Measurements from ENCODE around the gene ATOSB.

Gene ATOSB

DNA sequence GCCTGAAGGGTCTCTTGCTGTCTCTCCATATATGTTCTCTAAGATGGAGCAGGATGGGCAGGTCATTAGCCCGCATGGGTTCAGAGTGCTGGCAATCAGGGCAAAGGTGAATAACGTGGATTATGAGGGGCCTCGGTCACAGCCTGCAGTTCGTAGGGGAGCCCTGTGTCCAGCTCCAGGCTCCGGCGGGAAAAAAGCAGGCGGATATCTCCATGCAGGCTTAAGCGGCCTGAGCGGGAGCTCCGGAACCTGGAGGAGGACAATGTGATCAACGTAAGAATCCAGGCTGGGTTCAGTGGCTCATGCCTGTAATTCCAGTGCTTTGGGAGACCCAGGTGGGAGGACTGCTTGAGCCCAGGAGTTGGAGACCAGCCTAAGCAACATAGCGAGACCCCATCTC lies 10.5 kb downstream of the ATOSB start:
- Histone ChIP-seq H3K4ac (ENCODE audit: low read depth, low read length) (no peak overlapping the region), H3K27me3 (ENCODE audit: insufficient read depth, low read length, poor library complexity) (no peaks in the 10 kb centered on the region), H3K18ac (ENCODE audit: low read length) (no peak overlapping the region), H3K4me3 (ENCODE audit: low read length) (no peak overlapping the region), H2BK120ac (ENCODE audit: low read depth, low read length) (no peak overlapping the region), H2AK5ac (ENCODE audit: low read length) (no peak overlapping the region), H4K8ac (ENCODE audit: low read depth, low read length) (no peak overlapping the region), H3K9ac (ENCODE audit: low read length) (no peak overlapping the region), H3K27ac (ENCODE audit: low read depth, low read length) (no peak overlapping the region), H3K4me2 (ENCODE audit: low read length) (no peak overlapping the region), H3K4me1 (ENCODE audit: control insufficient read depth, low read depth, low read length) (peaks cover 2% of the 10 kb centered on the region), H3K79me1 (ENCODE audit: low read length) (peaks cover 11% of the 10 kb centered on the region), H2BK5ac (ENCODE audit: low read length) (no peak overlapping the region), H3K23ac (ENCODE audit: low read length) (no peak overlapping the region), H4K5ac (ENCODE audit: low read length) (no peak overlapping the region), H2BK15ac (replicated peaks; ENCODE audit: low read depth) (no peak overlapping the region), H3K56ac (ENCODE audit: low read length) (no peak overlapping the region), H3K36me3 (ENCODE audit: control insufficient read depth, insufficient read depth, low read length) (no peaks in the 10 kb centered on the region), H3K79me2 (ENCODE audit: control insufficient read depth, insufficient read depth, low read length) (peaks cover 13% of the 10 kb centered on the region)
- WGBS (ENCODE audit: extremely low coverage, insufficient coverage, low lambda C conversion rate): no CpG with 5 or more reads among the region's 12 CpGs
- no peak for DNase-seq

DNA sequence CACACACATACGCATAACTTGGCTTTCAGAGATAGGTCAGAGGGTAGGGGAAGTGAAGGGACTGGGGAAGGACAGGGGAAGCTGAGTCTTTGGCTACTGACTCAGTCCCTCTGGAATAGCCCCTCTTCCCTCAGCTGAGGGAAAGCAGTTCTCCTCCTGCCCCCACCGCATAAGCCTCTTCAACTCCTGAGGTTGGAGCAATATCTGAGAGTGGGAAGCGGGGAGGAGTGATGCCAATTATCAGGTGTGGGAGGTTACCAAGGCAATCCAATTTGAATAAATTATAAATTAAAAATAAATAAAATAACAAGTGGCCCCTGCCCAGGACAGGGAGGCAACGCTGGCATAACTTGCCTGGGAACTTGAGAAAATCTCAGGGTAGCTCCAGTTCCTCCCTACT lies 11.1 kb downstream of the ATOSB start:
- H2AK5ac ChIP-seq (ENCODE audit: low read length): no peak overlapping the region
- H2BK5ac ChIP-seq (ENCODE audit: low read length): no peak overlapping the region
- no peak overlapping the region for H3K9ac ChIP-seq (ENCODE audit: low read length)
- peaks cover 10% of the 10 kb centered on the region for H3K79me1 ChIP-seq (ENCODE audit: low read length)
- H3K4ac ChIP-seq (ENCODE audit: low read depth, low read length): no peak overlapping the region
- H2BK120ac ChIP-seq (ENCODE audit: low read depth, low read length): no peak overlapping the region
- H3K18ac ChIP-seq (ENCODE audit: low read length): no peak overlapping the region
- no peak overlapping the region for H4K5ac ChIP-seq (ENCODE audit: low read length)
- no peak overlapping the region for H3K56ac ChIP-seq (ENCODE audit: low read length)
- H3K79me2 ChIP-seq (ENCODE audit: control insufficient read depth, insufficient read depth, low read length): peaks cover 13% of the 10 kb centered on the region
- H3K36me3 ChIP-seq (ENCODE audit: control insufficient read depth, insufficient read depth, low read length): no peaks in the 10 kb centered on the region
- no peak overlapping the region for H3K4me3 ChIP-seq (ENCODE audit: low read length)
- H3K4me1 ChIP-seq (ENCODE audit: control insufficient read depth, low read depth, low read length): peaks cover 2% of the 10 kb centered on the region
- no peak overlapping the region for H4K8ac ChIP-seq (ENCODE audit: low read depth, low read length)
- DNase-seq: no peak
- no peak overlapping the region for H2BK15ac ChIP-seq (replicated peaks; ENCODE audit: low read depth)
- no peak overlapping the region for H3K23ac ChIP-seq (ENCODE audit: low read length)
- H3K27ac ChIP-seq (ENCODE audit: low read depth, low read length): no peak overlapping the region
- WGBS (ENCODE audit: extremely low coverage, insufficient coverage, low lambda C conversion rate): no CpG with 5 or more reads among the region's 4 CpGs
- no peaks in the 10 kb centered on the region for H3K27me3 ChIP-seq (ENCODE audit: insufficient read depth, low read length, poor library complexity)
- no peak overlapping the region for H3K4me2 ChIP-seq (ENCODE audit: low read length)

DNA sequence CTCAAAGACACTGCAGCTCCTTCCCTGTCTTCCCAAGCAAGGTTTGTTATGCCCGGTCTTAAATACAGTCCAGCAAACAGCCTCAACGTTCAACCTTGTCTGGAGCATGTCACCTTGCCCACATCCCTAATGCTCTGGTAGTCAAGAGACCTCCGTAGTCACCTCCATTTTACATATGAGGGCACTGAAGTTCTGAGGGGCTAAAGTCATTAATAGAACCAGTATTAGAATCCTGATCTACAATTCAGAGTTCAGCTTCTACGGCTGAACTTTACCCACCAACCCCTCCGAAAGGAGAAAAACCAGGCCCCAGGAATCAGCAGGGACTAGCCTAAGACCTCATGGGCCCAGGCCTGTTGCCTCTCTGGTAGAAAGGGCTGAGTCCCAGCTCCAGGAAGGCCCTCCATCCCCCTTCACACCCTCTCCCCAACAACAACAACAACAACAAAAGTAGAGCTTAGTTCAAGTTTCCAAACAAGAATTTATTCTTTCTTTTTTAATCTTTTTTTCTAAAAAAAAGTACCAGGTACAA lies 11.9 kb downstream of the ATOSB start:
- Histone ChIP-seq H3K4me2 (ENCODE audit: low read length) (peak overlapping the region; percentile 80), H3K4me1 (ENCODE audit: control insufficient read depth, low read depth, low read length) (peaks cover 2% of the 10 kb centered on the region), H2BK15ac (replicated peaks; ENCODE audit: low read depth) (no peak overlapping the region), H3K4ac (ENCODE audit: low read depth, low read length) (no peak overlapping the region), H3K36me3 (ENCODE audit: control insufficient read depth, insufficient read depth, low read length) (no peaks in the 10 kb centered on the region), H3K56ac (ENCODE audit: low read length) (peak overlapping the region; percentile 8), H2BK5ac (ENCODE audit: low read length) (no peak overlapping the region), H3K23ac (ENCODE audit: low read length) (no peak overlapping the region), H3K9ac (ENCODE audit: low read length) (peak overlapping the region; percentile 9), H3K27ac (ENCODE audit: low read depth, low read length) (no peak overlapping the region), H3K18ac (ENCODE audit: low read length) (no peak overlapping the region), H3K79me2 (ENCODE audit: control insufficient read depth, insufficient read depth, low read length) (peaks cover 13% of the 10 kb centered on the region), H2AK5ac (ENCODE audit: low read length) (no peak overlapping the region), H3K27me3 (ENCODE audit: insufficient read depth, low read length, poor library complexity) (no peaks in the 10 kb centered on the region), H4K5ac (ENCODE audit: low read length) (no peak overlapping the region), H3K4me3 (ENCODE audit: low read length) (no peak overlapping the region), H2BK120ac (ENCODE audit: low read depth, low read length) (no peak overlapping the region), H3K79me1 (ENCODE audit: low read length) (peaks cover 8% of the 10 kb centered on the region), H4K8ac (ENCODE audit: low read depth, low read length) (no peak overlapping the region)
- no peak for DNase-seq
- no CpG with 5 or more reads among the region's 5 CpGs for WGBS (ENCODE audit: extremely low coverage, insufficient coverage, low lambda C conversion rate)

DNA sequence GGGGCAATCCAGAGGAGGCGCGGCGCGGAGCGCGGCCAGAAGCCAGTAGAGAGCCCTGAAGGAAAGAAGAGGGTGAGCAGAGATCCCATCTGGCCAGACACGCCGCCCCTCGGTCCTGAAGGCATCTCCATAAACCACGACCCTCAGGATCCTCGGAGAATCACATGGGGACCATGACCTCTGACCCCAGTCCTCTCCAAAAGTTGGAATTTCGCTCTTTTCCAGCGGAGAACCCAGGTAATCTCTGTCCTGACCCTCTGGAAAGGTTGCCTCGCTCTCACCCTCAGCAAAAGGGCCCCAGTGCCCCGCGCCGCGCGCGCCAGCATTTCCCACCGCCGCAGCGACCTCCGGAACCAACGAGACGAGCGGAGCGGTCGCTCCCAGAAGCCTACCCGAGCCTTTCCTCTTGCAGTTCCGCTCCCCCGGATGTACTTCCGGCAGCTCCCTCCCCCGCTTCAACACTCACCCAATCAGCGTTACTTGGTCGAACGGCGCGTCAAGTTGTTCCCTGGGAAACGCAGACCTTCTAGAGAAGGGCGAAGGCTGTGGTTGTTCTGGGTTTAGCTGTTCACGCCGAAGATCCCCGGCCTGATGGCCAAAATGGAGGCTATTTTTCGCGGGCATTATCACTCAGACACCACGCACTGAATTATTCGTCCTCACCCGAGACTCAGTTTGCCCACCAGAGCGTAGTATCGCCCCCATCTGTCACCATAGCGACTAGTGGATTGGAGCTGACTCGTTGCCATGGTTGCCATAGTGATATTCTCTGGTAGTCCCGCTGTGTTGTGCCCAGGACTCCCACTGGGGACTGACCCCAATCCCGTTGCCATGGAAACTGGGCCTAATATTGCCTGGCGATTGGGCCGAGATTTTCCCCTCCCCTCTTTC lies 12.6 kb downstream of the ATOSB start, which contains the start of gene STOML2:
TSS of gene STOML2 (minus strand) at position 363 of the 891 bp plus-strand sequence. CDS start at position 326, 37 bp downstream.
- H2BK120ac ChIP-seq (ENCODE audit: low read depth, low read length): no peak within 1 kb of the TSS
- peak; percentile 99 for DNase-seq
- H3K4me1 ChIP-seq (ENCODE audit: control insufficient read depth, low read depth, low read length): peaks cover 2% of the 10 kb centered on the region
- H3K56ac ChIP-seq (ENCODE audit: low read length): peak within 1 kb of the TSS; percentile 75
- peaks cover 13% of the 10 kb centered on the region for H3K79me2 ChIP-seq (ENCODE audit: control insufficient read depth, insufficient read depth, low read length)
- WGBS (ENCODE audit: extremely low coverage, insufficient coverage, low lambda C conversion rate): no CpG with 5 or more reads among the region's 57 CpGs
- no peaks in the 10 kb centered on the region for H3K27me3 ChIP-seq (ENCODE audit: insufficient read depth, low read length, poor library complexity)
- no peak within 1 kb of the TSS for H3K23ac ChIP-seq (ENCODE audit: low read length)
- H3K4ac ChIP-seq (ENCODE audit: low read depth, low read length): no peak within 1 kb of the TSS
- H3K4me2 ChIP-seq (ENCODE audit: low read length): peak within 1 kb of the TSS; percentile 80
- peak within 1 kb of the TSS; percentile 70 for H3K4me3 ChIP-seq (ENCODE audit: low read length)
- no peaks in the 10 kb centered on the region for H3K36me3 ChIP-seq (ENCODE audit: control insufficient read depth, insufficient read depth, low read length)
- peaks cover 8% of the 10 kb centered on the region for H3K79me1 ChIP-seq (ENCODE audit: low read length)
- H2BK15ac ChIP-seq (replicated peaks; ENCODE audit: low read depth): no peak within 1 kb of the TSS
- H4K5ac ChIP-seq (ENCODE audit: low read length): no peak within 1 kb of the TSS
- no peak within 1 kb of the TSS for H2BK5ac ChIP-seq (ENCODE audit: low read length)
- H3K27ac ChIP-seq (ENCODE audit: low read depth, low read length): no peak within 1 kb of the TSS
- H3K18ac ChIP-seq (ENCODE audit: low read length): peak within 1 kb of the TSS; percentile 41
- H4K8ac ChIP-seq (ENCODE audit: low read depth, low read length): peak within 1 kb of the TSS; percentile 68
- H3K9ac ChIP-seq (ENCODE audit: low read length): peak within 1 kb of the TSS; percentile 64
- no peak within 1 kb of the TSS for H2AK5ac ChIP-seq (ENCODE audit: low read length)

DNA sequence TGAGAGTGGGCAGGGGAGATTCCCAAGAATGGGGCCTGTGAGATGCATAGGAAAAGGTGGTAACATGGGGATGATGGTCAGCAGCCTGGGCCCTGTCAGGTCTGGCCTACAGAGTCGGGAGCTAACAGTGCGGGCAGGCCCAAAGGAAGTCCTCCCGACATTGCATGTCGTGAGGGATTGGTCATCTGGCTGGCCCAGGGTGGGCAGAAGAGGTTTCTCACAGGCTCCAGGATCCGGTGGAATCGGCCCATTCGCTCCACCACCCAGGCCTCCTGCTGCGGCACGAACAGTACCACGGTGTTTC lies 13.2 kb downstream of the ATOSB start:
- Histone ChIP-seq H3K27ac (ENCODE audit: low read depth, low read length) (no peak overlapping the region), H3K4me3 (ENCODE audit: low read length) (peak overlapping the region; percentile 70), H3K56ac (ENCODE audit: low read length) (peak overlapping the region; percentile 75), H2BK5ac (ENCODE audit: low read length) (no peak overlapping the region), H3K36me3 (ENCODE audit: control insufficient read depth, insufficient read depth, low read length) (no peaks in the 10 kb centered on the region), H4K5ac (ENCODE audit: low read length) (no peak overlapping the region), H3K23ac (ENCODE audit: low read length) (no peak overlapping the region), H4K8ac (ENCODE audit: low read depth, low read length) (peak overlapping the region; percentile 68), H3K4me1 (ENCODE audit: control insufficient read depth, low read depth, low read length) (peaks cover 2% of the 10 kb centered on the region), H3K4me2 (ENCODE audit: low read length) (peak overlapping the region; percentile 29), H2BK15ac (replicated peaks; ENCODE audit: low read depth) (no peak overlapping the region), H3K4ac (ENCODE audit: low read depth, low read length) (no peak overlapping the region), H3K79me1 (ENCODE audit: low read length) (peaks cover 8% of the 10 kb centered on the region), H2BK120ac (ENCODE audit: low read depth, low read length) (no peak overlapping the region), H3K18ac (ENCODE audit: low read length) (peak overlapping the region; percentile 41), H3K79me2 (ENCODE audit: control insufficient read depth, insufficient read depth, low read length) (peaks cover 13% of the 10 kb centered on the region), H3K9ac (ENCODE audit: low read length) (peak overlapping the region; percentile 64), H2AK5ac (ENCODE audit: low read length) (no peak overlapping the region), H3K27me3 (ENCODE audit: insufficient read depth, low read length, poor library complexity) (no peaks in the 10 kb centered on the region)
- WGBS (ENCODE audit: extremely low coverage, insufficient coverage, low lambda C conversion rate): no CpG with 5 or more reads among the region's 10 CpGs
- no peak for DNase-seq

Measured in mesendoderm (in vitro differentiated cells).